Endothelial cell of umbilical vein (primary cell): ENCODE data around the gene ARPC1B. TPM values are rescaled to one million over a fixed set of nuclear protein-coding genes. Genes with fewer than 3 reads are reported as not detected.

Experiments used
- BruUV-seq: library from RNA; stranded (reverse); fragments of 400-500 nt; replicated peaks from 2 replicates; lab custom pipeline; 2021; lab: Mats Ljungman, UMichigan
- CTCF ChIA-PET: fragments of 300-600, 350-600 bp; sonication (Branson Sonifier 250); formaldehyde crosslinking; loops from one replicate; lab custom pipeline; 2021; ENCODE audit warnings: antibody characterized with exemption, inconsistent platforms; lab: Charles Lee
- POLR2A ChIA-PET: fragments of 300-600, 350-600 bp; sonication (Branson Sonifier 250); formaldehyde crosslinking; loops from one replicate; lab custom pipeline; 2021; ENCODE audit warnings: antibody characterized with exemption, inconsistent platforms; lab: Charles Lee
- DNase-seq: peaks from one replicate; pipeline ENCODE4 v3.0.0-alpha.2; 2011; ENCODE audit warnings: low read depth, low spot score
- FAIRE-seq: peaks from 2 replicates; lab custom pipeline; 2011; peaks lifted over from hg19 to GRCh38; lab: Jason Lieb, UNC
- H2AFZ ChIP-seq: 2 replicates; pipeline ENCODE4 v1.6.0; 2012; ENCODE audit warnings: low read depth, low read length, control low read depth, inconsistent platforms
- H3K27ac ChIP-seq: 2 replicates; pipeline ENCODE4 v1.5.1; 2011; ENCODE audit warnings: low read depth, mild to moderate bottlenecking, control low read depth, low read length, moderate library complexity; ENCODE audit not compliant: insufficient read depth
- H3K27me3 ChIP-seq, 2 experiments: 2 replicates each; pipeline versions ENCODE4 v1.6.0 to v1.6.1; 2011; ENCODE audit warnings: low read length in 2 of 2, mixed read lengths in 1 of 2; ENCODE audit not compliant: control insufficient read depth in 2 of 2, insufficient read depth in 2 of 2
- H3K36me3 ChIP-seq, 2 experiments: 2 replicates in 1 of 2; 3 replicates in 1 of 2; pipeline ENCODE4 v1.5.1; 2011; ENCODE audit warnings: low read length in 2 of 2, mild to moderate bottlenecking in 1 of 2, moderate library complexity in 1 of 2; ENCODE audit not compliant: control insufficient read depth in 2 of 2, insufficient read depth in 2 of 2; ENCODE audit errors: extremely low read depth in 1 of 2
- H3K4me1 ChIP-seq: 3 replicates; pipeline ENCODE4 v1.5.1; 2011; ENCODE audit warnings: mild to moderate bottlenecking, low read length; ENCODE audit not compliant: control insufficient read depth, insufficient read depth; ENCODE audit errors: extremely low read depth
- H3K4me2 ChIP-seq: 2 replicates; pipeline ENCODE4 v1.6.1; 2011; ENCODE audit warnings: low read length, control low read depth, mixed read lengths; ENCODE audit not compliant: insufficient read depth
- H3K4me3 ChIP-seq, 3 experiments: fragments of 200-600 bp in 1 of 3; sonication (generic), shearing (Covaris generic) in 1 of 3; replicated peaks in 1 of 3; 2 replicates each; pipeline ENCODE4 v1.5.1; 2011 to 2016; ENCODE audit warnings: control low read depth in 3 of 3, low read length in 3 of 3, mild to moderate bottlenecking in 2 of 3, inconsistent platforms in 1 of 3, low read depth in 1 of 3, moderate library complexity in 1 of 3; ENCODE audit not compliant: insufficient read depth in 1 of 3
- H3K79me2 ChIP-seq: 2 replicates; pipeline ENCODE4 v1.6.0; 2012; ENCODE audit warnings: low read length, inconsistent platforms; ENCODE audit not compliant: control insufficient read depth, insufficient read depth
- H3K9ac ChIP-seq: replicated peaks from 2 replicates; pipeline ENCODE3; 2011; ENCODE audit warnings: low read length, control low read depth; ENCODE audit not compliant: insufficient read depth; ENCODE audit errors: extremely low read depth
- H3K9me1 ChIP-seq: replicated peaks from 3 replicates; pipeline ENCODE4 v1.6.0; 2011; ENCODE audit warnings: mild to moderate bottlenecking, low read length; ENCODE audit not compliant: control insufficient read depth, insufficient read depth; ENCODE audit errors: extremely low read depth
- H3K9me3 ChIP-seq: replicated peaks from 2 replicates; pipeline ENCODE4 v1.5.1; 2012; ENCODE audit warnings: low read length, inconsistent platforms; ENCODE audit not compliant: control insufficient read depth, insufficient read depth
- H4K20me1 ChIP-seq: replicated peaks from 2 replicates; pipeline ENCODE3; 2011; ENCODE audit warnings: mild to moderate bottlenecking, low read length; ENCODE audit not compliant: control insufficient read depth, insufficient read depth; ENCODE audit errors: extremely low read depth
- FOS ChIP-seq: IDR thresholded peaks from 2 replicates; pipeline ENCODE4 v1.6.1; 2011; ENCODE audit warnings: mild to moderate bottlenecking, low read length, moderate library complexity, borderline replicate concordance; ENCODE audit not compliant: insufficient read depth
- MYC ChIP-seq: IDR thresholded peaks from one replicate; pipeline ENCODE4 v1.6.1; 2011; ENCODE audit warnings: mild to moderate bottlenecking, low read depth, low read length
- POLR2A ChIP-seq: IDR thresholded peaks from 2 replicates; pipeline ENCODE4 v1.6.1; 2012; ENCODE audit warnings: low read depth, mild to moderate bottlenecking, control low read depth, low read length
- POLR2AphosphoS5 ChIP-seq: IDR thresholded peaks from 2 replicates; pipeline ENCODE4 v1.6.1; 2012; ENCODE audit warnings: low read depth, mild to moderate bottlenecking, control low read depth, low read length, moderate library complexity; ENCODE audit not compliant: insufficient read depth
- dilution Hi-C: fragments of 300-500 bp; cut with MboI; formaldehyde crosslinking; loops from one replicate; pipeline ENCODE4 v1.15.0; 2019; ENCODE audit warnings: low sequenced_read_pairs; ENCODE audit not compliant: extremely low pct_ligation_motif_present
- intact Hi-C: fragments of 100-400 bp; cut with micrococcal nuclease; formaldehyde crosslinking; loops from one replicate; pipeline ENCODE4 v1.10.0; 2022
- polyA plus RNA-seq, 4 experiments: library from polyadenylated mRNA; depleted of rRNA in 3 of 4; stranded (reverse) in 3 of 4; unstranded in 1 of 4; fragments of >200 nt; gene quantifications; 2 replicates each; pipeline versions ENCODE4 v1.2.1 to v1.2.3, GENCODE V29; 2011 to 2012; ENCODE audit warnings: missing spikeins in 1 of 4
- total RNA-seq: library from RNA; stranded (reverse); gene quantifications from 2 replicates; pipeline ENCODE4 v1.2.3, GENCODE V29; 2021
- TF ChIP-seq, protein P1 (sequence below), 2 donors: IDR thresholded peaks; 1 replicate in 1 of 2; 2 replicates in 1 of 2; pipeline ENCODE4 v1.5.1; 2011; ENCODE audit warnings: low read length in 2 of 2, mild to moderate bottlenecking in 2 of 2, moderate library complexity in 2 of 2, control low read depth in 1 of 2, inconsistent platforms in 1 of 2, low read depth in 1 of 2; ENCODE audit not compliant: insufficient read depth in 1 of 2; ENCODE audit errors: extremely low read depth in 1 of 2
- TF ChIP-seq, protein P2 (sequence below): IDR thresholded peaks from 2 replicates; pipeline ENCODE4 v1.6.1; 2011; ENCODE audit not compliant: insufficient read depth, insufficient read length

ARPC1B gene
- total and polyA plus RNA-seq, 2 donors (not counting 3 experiments of a cell fraction or from before 2014, with no cell fraction given), result 232 to 831 TPM

DNA sequence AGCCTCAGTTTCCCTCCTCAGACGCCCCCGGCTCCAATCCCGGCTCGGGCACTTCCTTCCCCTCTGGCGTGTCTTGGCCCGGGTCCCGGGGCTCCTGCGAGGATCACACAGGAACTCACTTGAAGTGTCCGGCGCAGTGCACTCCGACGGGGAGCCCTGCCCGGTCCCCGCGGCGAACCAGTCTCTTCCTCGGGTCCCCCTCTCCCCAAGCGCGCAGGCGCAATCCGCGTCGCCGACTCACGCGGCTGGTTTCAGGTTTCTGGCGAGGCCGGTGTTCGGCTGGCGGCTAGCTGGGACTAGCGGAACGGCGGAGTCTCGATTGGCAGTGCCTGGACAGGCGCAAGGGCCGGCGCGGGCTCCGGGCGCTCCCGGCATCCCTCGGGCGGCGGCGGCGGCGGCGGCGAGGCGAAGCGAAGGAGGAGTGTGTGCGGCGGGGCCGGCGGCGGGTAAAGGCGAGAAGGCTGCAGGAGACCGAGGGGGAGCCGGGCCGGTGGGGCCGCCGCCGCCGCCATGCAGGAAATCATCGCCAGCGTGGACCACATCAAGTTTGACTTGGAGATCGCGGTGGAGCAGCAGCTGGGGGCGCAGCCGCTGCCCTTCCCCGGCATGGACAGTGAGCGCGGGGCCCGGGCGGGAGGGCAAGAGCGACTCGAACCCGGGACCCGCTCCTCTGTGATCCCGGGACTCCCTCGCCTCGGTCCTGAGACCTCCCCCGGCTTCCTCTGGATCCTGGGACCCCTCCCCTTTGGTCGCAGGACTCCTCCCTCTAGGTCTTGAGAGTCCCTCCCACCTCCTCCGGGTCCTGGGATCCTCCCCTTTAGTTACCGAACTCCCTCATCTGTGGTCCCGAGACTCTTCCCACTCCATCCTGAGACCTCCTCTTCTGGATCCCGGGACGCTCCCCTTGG is 64.3 kb downstream of the ARPC1B start, which contains the start of the genes CPSF4 and PTCD1:
CPSF4 (plus strand) TSS at position 371 of the 908 bp plus-strand sequence; CDS start at position 511, 140 bp downstream.
PTCD1 (minus strand) TSS at position 226 of the 908 bp plus-strand sequence. CDS start 3,556 bp downstream, outside the sequence.
- POLR2A ChIA-PET, result interaction anchor here (0.6 to 1.3 kb wide), 2 partner anchors 15 to 38 kb away, joined by 3 to 5 read pairs; no protein-coding TSS in a partner anchor
- Histone ChIP-seq H3K4me2 (peak within 1 kb of the TSS; percentile 83), H3K9ac (peak within 1 kb of the TSS; percentile 87), H4K20me1 (no peaks in the 10 kb centered on the region), H3K79me2 (peaks cover 46% of the 10 kb centered on the region), H3K27ac (peak within 1 kb of the TSS; percentile 9), H3K27me3 (no peaks in the 10 kb centered on the region), H2AFZ (peak within 1 kb of the TSS; percentile 98), H3K36me3 (peaks cover 3 to 5% of the 10 kb centered on the region in 2 experiments), H3K4me1 (peaks cover 14% of the 10 kb centered on the region), H3K9me1 (no peaks in the 10 kb centered on the region), H3K4me3 (peak within 1 kb of the TSS; percentile 83 to 89 (median 88)), H3K9me3 (no peaks in the 10 kb centered on the region)
- BruUV-seq, result no TSS peak
- DNase-seq, result peak; percentile 95
- intact Hi-C loops, result loop anchor here (1.0 kb wide), 1 partner anchor 27 kb away; the partner anchor contains the start of gene ATP5MF
- CTCF ChIA-PET, result interaction anchor here (1.0 kb wide), 2 partner anchors 23 to 142 kb away, joined by 3 to 4 read pairs; no protein-coding TSS in a partner anchor
- FAIRE-seq, result peak; percentile 99
- dilution Hi-C loops, result no loop called here
- TF ChIP-seq MYC (peak; percentile 14), POLR2AphosphoS5 (peak; percentile 87), FOS (no peak), POLR2A (peak; percentile 71)
- TF ChIP-seq, protein P1, sequence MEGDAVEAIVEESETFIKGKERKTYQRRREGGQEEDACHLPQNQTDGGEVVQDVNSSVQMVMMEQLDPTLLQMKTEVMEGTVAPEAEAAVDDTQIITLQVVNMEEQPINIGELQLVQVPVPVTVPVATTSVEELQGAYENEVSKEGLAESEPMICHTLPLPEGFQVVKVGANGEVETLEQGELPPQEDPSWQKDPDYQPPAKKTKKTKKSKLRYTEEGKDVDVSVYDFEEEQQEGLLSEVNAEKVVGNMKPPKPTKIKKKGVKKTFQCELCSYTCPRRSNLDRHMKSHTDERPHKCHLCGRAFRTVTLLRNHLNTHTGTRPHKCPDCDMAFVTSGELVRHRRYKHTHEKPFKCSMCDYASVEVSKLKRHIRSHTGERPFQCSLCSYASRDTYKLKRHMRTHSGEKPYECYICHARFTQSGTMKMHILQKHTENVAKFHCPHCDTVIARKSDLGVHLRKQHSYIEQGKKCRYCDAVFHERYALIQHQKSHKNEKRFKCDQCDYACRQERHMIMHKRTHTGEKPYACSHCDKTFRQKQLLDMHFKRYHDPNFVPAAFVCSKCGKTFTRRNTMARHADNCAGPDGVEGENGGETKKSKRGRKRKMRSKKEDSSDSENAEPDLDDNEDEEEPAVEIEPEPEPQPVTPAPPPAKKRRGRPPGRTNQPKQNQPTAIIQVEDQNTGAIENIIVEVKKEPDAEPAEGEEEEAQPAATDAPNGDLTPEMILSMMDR (IDR thresholded peaks at IDR 0.05; ENCODE audit: extremely low read depth in 1 of 2, insufficient read depth in 1 of 2, low read depth in 1 of 2, low read length in 2 of 2), result no peak
- TF ChIP-seq, protein P2, sequence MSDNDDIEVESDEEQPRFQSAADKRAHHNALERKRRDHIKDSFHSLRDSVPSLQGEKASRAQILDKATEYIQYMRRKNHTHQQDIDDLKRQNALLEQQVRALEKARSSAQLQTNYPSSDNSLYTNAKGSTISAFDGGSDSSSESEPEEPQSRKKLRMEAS, result peak; percentile 37
